H9 (cell line): ENCODE data around the gene GSTO2. TPM values are rescaled to one million over a fixed set of nuclear protein-coding genes. Genes with fewer than 3 reads are reported as not detected.

Experiments
- DNase-seq: peaks from one replicate; pipeline ENCODE4 v3.0.0-alpha.2; 2017
- H2AFZ ChIP-seq: one replicate; pipeline ENCODE4 v1.6.1; 2013; ENCODE audit warnings: mild to moderate bottlenecking, low read length, control low read depth, moderate library complexity
- H2AK5ac ChIP-seq: 2 replicates; pipeline ENCODE4 v1.6.1; 2013; ENCODE audit warnings: low read length, control low read depth, mixed read lengths; ENCODE audit not compliant: insufficient read length
- H2BK120ac ChIP-seq: one replicate; pipeline ENCODE4 v1.6.1; 2013; ENCODE audit warnings: low read depth, mild to moderate bottlenecking, low read length, control low read depth, inconsistent platforms; ENCODE audit not compliant: poor library complexity, severe bottlenecking
- H2BK12ac ChIP-seq: 2 replicates; pipeline ENCODE4 v1.6.1; 2013; ENCODE audit warnings: low read length, control low read depth, mixed read lengths, low read depth; ENCODE audit not compliant: insufficient read length
- H2BK15ac ChIP-seq: 2 replicates; pipeline ENCODE4 v1.6.1; 2013; ENCODE audit warnings: low read depth, low read length, control low read depth
- H2BK20ac ChIP-seq: one replicate; pipeline ENCODE4 v1.6.1; 2013; ENCODE audit warnings: low read depth, mild to moderate bottlenecking, low read length, control low read depth, inconsistent platforms; ENCODE audit not compliant: poor library complexity, severe bottlenecking
- H2BK5ac ChIP-seq: 2 replicates; pipeline ENCODE4 v1.6.1; 2013; ENCODE audit warnings: low read length, control low read depth, mixed read lengths; ENCODE audit not compliant: insufficient read length
- H3K14ac ChIP-seq: 2 replicates; pipeline ENCODE4 v1.6.1; 2013; ENCODE audit warnings: low read length, control low read depth; ENCODE audit not compliant: insufficient read depth
- H3K18ac ChIP-seq: 2 replicates; pipeline ENCODE4 v1.6.1; 2013; ENCODE audit warnings: low read depth, mild to moderate bottlenecking, mixed read lengths, low read length, control low read depth; ENCODE audit not compliant: insufficient read length
- H3K23ac ChIP-seq: 2 replicates; pipeline ENCODE4 v1.6.1; 2013; ENCODE audit warnings: low read length, control low read depth, mixed read lengths, low read depth; ENCODE audit not compliant: insufficient read length
- H3K23me2 ChIP-seq: 2 replicates; pipeline ENCODE4 v1.6.1; 2013; ENCODE audit warnings: low read depth, mild to moderate bottlenecking, mixed read lengths, low read length, control low read depth; ENCODE audit not compliant: insufficient read length, poor library complexity, severe bottlenecking
- H3K27ac ChIP-seq: 2 replicates; pipeline ENCODE4 v1.5.1; 2013; ENCODE audit warnings: low read length, control low read depth, mixed read lengths, low read depth; ENCODE audit not compliant: insufficient read length
- H3K27me3 ChIP-seq: 2 replicates; pipeline ENCODE4 v1.6.1; 2013; ENCODE audit warnings: low read length, control low read depth, inconsistent platforms; ENCODE audit not compliant: insufficient read depth
- H3K4ac ChIP-seq: 2 replicates; pipeline ENCODE4 v1.6.1; 2013; ENCODE audit warnings: low read depth, mild to moderate bottlenecking, control low read depth, inconsistent platforms, low read length, moderate library complexity
- H3K4me1 ChIP-seq: 2 replicates; pipeline ENCODE4 v1.6.1; 2013; ENCODE audit warnings: low read length, control low read depth, inconsistent platforms; ENCODE audit not compliant: insufficient read depth
- H3K4me2 ChIP-seq: 2 replicates; pipeline ENCODE4 v1.6.1; 2013; ENCODE audit warnings: low read length, control low read depth, mixed read lengths; ENCODE audit not compliant: insufficient read length, insufficient read depth
- H3K56ac ChIP-seq: 2 replicates; pipeline ENCODE4 v1.6.1; 2013; ENCODE audit warnings: low read depth, mild to moderate bottlenecking, mixed read lengths, low read length, control low read depth; ENCODE audit not compliant: insufficient read length
- H3K79me1 ChIP-seq: 2 replicates; pipeline ENCODE4 v1.6.1; 2013; ENCODE audit warnings: low read depth, mild to moderate bottlenecking, moderate library complexity, low read length, control low read depth, inconsistent platforms; ENCODE audit not compliant: insufficient read depth, poor library complexity, severe bottlenecking
- H3K79me2 ChIP-seq: 2 replicates; pipeline ENCODE4 v1.6.1; 2013; ENCODE audit warnings: low read length, control low read depth, inconsistent platforms; ENCODE audit not compliant: insufficient read depth
- H3K9ac ChIP-seq: 2 replicates; pipeline ENCODE4 v1.6.1; 2013; ENCODE audit warnings: low read length, control low read depth, mixed read lengths; ENCODE audit not compliant: insufficient read length; ENCODE audit errors: extremely low read depth
- H3K9me3 ChIP-seq: one replicate; pipeline ENCODE4 v1.6.1; 2013; ENCODE audit warnings: low read depth, low read length, inconsistent platforms; ENCODE audit not compliant: control insufficient read depth
- H3T11ph ChIP-seq: one replicate; pipeline ENCODE4 v1.6.1; 2013; ENCODE audit warnings: mild to moderate bottlenecking, low read length, control low read depth, inconsistent platforms
- H4K20me1 ChIP-seq: one replicate; pipeline ENCODE4 v1.6.1; 2013; ENCODE audit not compliant: control insufficient read depth, insufficient read length, insufficient read depth
- H4K5ac ChIP-seq: 2 replicates; pipeline ENCODE4 v1.6.1; 2013; ENCODE audit warnings: low read depth, mild to moderate bottlenecking, mixed read lengths, low read length, control low read depth; ENCODE audit not compliant: insufficient read length
- H4K8ac ChIP-seq: replicated peaks from 2 replicates; pipeline ENCODE4 v1.6.1; 2013; ENCODE audit warnings: low read length, control low read depth, mixed read lengths, low read depth; ENCODE audit not compliant: insufficient read length
- H4K91ac ChIP-seq: 2 replicates; pipeline ENCODE4 v1.6.1; 2013; ENCODE audit warnings: low read depth, mild to moderate bottlenecking, moderate library complexity, mixed read lengths, low read length, control low read depth; ENCODE audit not compliant: insufficient read length
- H3K27ac Mint-ChIP-seq, 3 experiments: 2 replicates in 2 of 3; 3 replicates in 1 of 3; pipeline ENCODE4 v1.8.0; 2020 to 2021; ENCODE audit warnings: mixed read lengths in 3 of 3, mild to moderate bottlenecking in 1 of 3, moderate library complexity in 1 of 3
- H3K27me3 Mint-ChIP-seq: 2 replicates; pipeline ENCODE4 v1.8.0; 2021; ENCODE audit warnings: low read depth, mild to moderate bottlenecking, moderate library complexity, mixed read lengths
- H3K36me3 Mint-ChIP-seq, 3 experiments: 2 replicates in 2 of 3; 3 replicates in 1 of 3; pipeline ENCODE4 v1.8.0; 2020 to 2021; ENCODE audit warnings: low read depth in 3 of 3, mixed read lengths in 3 of 3; ENCODE audit not compliant: insufficient read depth in 1 of 3
- H3K4me1 Mint-ChIP-seq, 2 experiments: 2 replicates each; pipeline ENCODE4 v1.8.0; 2020; ENCODE audit warnings: mixed read lengths in 2 of 2
- H3K4me3 Mint-ChIP-seq, 2 experiments: 2 replicates in 1 of 2; 3 replicates in 1 of 2; pipeline ENCODE4 v1.8.0; 2020 to 2021; ENCODE audit warnings: mild to moderate bottlenecking in 2 of 2, mixed read lengths in 2 of 2, moderate library complexity in 1 of 2
- H3K9me3 Mint-ChIP-seq, 2 experiments: 2 replicates in 1 of 2; 3 replicates in 1 of 2; pipeline ENCODE4 v1.8.0; 2020; ENCODE audit warnings: mild to moderate bottlenecking in 2 of 2, mixed read lengths in 2 of 2, moderate library complexity in 1 of 2
- WGBS: extraction: QIAGEN DNeasy Blood & Tissue Kit; methylation state at CpG from one replicate; pipeline ENCODE4 v1.1.7; 2013; ENCODE audit warnings: missing lambda C conversion rate, low lambda C conversion rate, mixed read lengths; ENCODE audit not compliant: insufficient read length; ENCODE audit errors: extremely low coverage; 5-methylcytosine and 5-hydroxymethylcytosine counted together
- total RNA-seq: library from RNA; stranded (reverse); gene quantifications from 2 replicates; pipeline ENCODE4 v1.2.1, GENCODE V29; 2021
- TF ChIP-seq, protein P1 (sequence below): fragments of 200-600 bp; sonication (generic); conservative IDR thresholded peaks from 3 replicates; pipeline ENCODE4 v1.8.0; 2021; ENCODE audit warnings: antibody characterized with exemption, mild to moderate bottlenecking

Gene GSTO2
- total RNA-seq, 1 experiment from 2014 or later, result 14.5 TPM

DNA sequence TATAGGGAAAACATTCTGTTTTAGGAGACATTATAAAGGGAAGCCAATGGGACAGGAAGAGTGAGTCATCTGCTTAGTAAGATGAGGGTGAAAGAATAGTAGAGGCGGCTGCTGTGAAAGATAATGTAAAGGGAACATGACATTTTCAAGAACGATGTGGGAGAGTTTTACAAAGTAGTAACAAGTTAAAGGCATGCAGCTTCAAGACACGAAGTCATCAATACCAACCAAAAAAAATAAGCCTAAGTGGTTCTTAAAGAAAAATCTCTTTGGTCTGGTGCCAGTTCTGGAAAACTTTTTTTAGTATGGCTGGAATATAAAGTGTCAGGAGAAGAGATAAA, 8.2 kb upstream of the GSTO2 start:
- H3K27ac ChIP-seq, result no peak overlapping the region
- no peak overlapping the region for H2AK5ac ChIP-seq
- no peaks in the 10 kb centered on the region; the same call in 1 of the 2 replicates for H3K79me2 ChIP-seq
- no peak overlapping the region for H2AFZ ChIP-seq
- no peak overlapping the region for H2BK20ac ChIP-seq
- H3K9me3 ChIP-seq, result no peaks in the 10 kb centered on the region
- Mint-ChIP-seq H3K4me3 (no peak overlapping the region), H3K36me3 (peaks cover 1 to 67% (median 11%) of the 10 kb centered on the region in 3 experiments; a peak in 5 of 7 replicates), H3K27ac (no peak overlapping the region), H3K9me3 (no peaks in the 10 kb centered on the region), H3K4me1 (peaks cover 7 to 27% of the 10 kb centered on the region in 2 experiments), H3K27me3 (no peaks in the 10 kb centered on the region)
- H3K23ac ChIP-seq, result no peak overlapping the region
- no peaks in the 10 kb centered on the region for H4K20me1 ChIP-seq
- H3K27me3 ChIP-seq, result no peaks in the 10 kb centered on the region
- no peak overlapping the region for H4K91ac ChIP-seq
- TF ChIP-seq, protein P1, sequence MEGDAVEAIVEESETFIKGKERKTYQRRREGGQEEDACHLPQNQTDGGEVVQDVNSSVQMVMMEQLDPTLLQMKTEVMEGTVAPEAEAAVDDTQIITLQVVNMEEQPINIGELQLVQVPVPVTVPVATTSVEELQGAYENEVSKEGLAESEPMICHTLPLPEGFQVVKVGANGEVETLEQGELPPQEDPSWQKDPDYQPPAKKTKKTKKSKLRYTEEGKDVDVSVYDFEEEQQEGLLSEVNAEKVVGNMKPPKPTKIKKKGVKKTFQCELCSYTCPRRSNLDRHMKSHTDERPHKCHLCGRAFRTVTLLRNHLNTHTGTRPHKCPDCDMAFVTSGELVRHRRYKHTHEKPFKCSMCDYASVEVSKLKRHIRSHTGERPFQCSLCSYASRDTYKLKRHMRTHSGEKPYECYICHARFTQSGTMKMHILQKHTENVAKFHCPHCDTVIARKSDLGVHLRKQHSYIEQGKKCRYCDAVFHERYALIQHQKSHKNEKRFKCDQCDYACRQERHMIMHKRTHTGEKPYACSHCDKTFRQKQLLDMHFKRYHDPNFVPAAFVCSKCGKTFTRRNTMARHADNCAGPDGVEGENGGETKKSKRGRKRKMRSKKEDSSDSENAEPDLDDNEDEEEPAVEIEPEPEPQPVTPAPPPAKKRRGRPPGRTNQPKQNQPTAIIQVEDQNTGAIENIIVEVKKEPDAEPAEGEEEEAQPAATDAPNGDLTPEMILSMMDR, result no peak
- H3K4me2 ChIP-seq, result no peak overlapping the region
- no peak overlapping the region for H2BK120ac ChIP-seq
- no peak overlapping the region for H3K4ac ChIP-seq
- no peak overlapping the region for H3T11ph ChIP-seq
- no peak for DNase-seq
- no peaks in the 10 kb centered on the region for H3K79me1 ChIP-seq
- no peaks in the 10 kb centered on the region for H3K23me2 ChIP-seq
- no peak overlapping the region for H2BK12ac ChIP-seq
- H3K9ac ChIP-seq, result no peak overlapping the region
- no peak overlapping the region for H4K8ac ChIP-seq
- H3K14ac ChIP-seq, result no peak overlapping the region
- H3K4me1 ChIP-seq, result 0 out of 2 replicates have a peak, but pooled peaks cover under 1% of the 10 kb centered on the region
- H2BK15ac ChIP-seq, result no peak overlapping the region
- H3K18ac ChIP-seq, result no peak overlapping the region
- no peak overlapping the region for H2BK5ac ChIP-seq
- no CpG with 5 or more reads among the region's 3 CpGs for WGBS
- no peak overlapping the region for H3K56ac ChIP-seq
- H4K5ac ChIP-seq, result no peak overlapping the region
